Neural crest cell (in vitro differentiated cells): ENCODE measurements around the gene SGMS1. TPM values are rescaled to one million over a fixed set of nuclear protein-coding genes. Genes with fewer than 3 reads are reported as not detected.

Experiments used
- DNase-seq: peaks from one replicate; pipeline ENCODE4 v3.0.0; 2021; ENCODE audit warnings: low read depth, mixed read lengths, low spot score
- H3K27ac Mint-ChIP-seq: one replicate; pipeline ENCODE4 v1.8.0; 2021; ENCODE audit warnings: mild to moderate bottlenecking, mixed read lengths; ENCODE audit not compliant: unreplicated experiment
- H3K27me3 Mint-ChIP-seq: 2 replicates; pipeline ENCODE4 v1.8.0; 2021; ENCODE audit warnings: low read depth, mild to moderate bottlenecking, mixed read lengths
- H3K36me3 Mint-ChIP-seq: 2 replicates; pipeline ENCODE4 v1.8.0; 2021; ENCODE audit warnings: low read depth, mild to moderate bottlenecking, mixed read lengths
- H3K4me1 Mint-ChIP-seq: 2 replicates; pipeline ENCODE4 v1.8.0; 2021; ENCODE audit warnings: mixed read lengths
- H3K4me3 Mint-ChIP-seq: one replicate; pipeline ENCODE4 v1.8.0; 2021; ENCODE audit warnings: mild to moderate bottlenecking, mixed read lengths
- H3K9me3 Mint-ChIP-seq: 2 replicates; pipeline ENCODE4 v1.8.0; 2021; ENCODE audit warnings: mixed read lengths
- CTCF ChIP-seq: fragments of 200-600 bp; sonication (generic); conservative IDR thresholded peaks from 2 replicates; pipeline ENCODE4 v1.5.0; 2021; ENCODE audit warnings: antibody characterized with exemption, mild to moderate bottlenecking
- total RNA-seq: library from RNA; stranded (reverse); gene quantifications from 2 replicates; pipeline ENCODE4 v1.2.1, GENCODE V29; 2021

The SGMS1 gene
- total RNA-seq, 1 donor from 2014 or later: 14.4 TPM

DNA sequence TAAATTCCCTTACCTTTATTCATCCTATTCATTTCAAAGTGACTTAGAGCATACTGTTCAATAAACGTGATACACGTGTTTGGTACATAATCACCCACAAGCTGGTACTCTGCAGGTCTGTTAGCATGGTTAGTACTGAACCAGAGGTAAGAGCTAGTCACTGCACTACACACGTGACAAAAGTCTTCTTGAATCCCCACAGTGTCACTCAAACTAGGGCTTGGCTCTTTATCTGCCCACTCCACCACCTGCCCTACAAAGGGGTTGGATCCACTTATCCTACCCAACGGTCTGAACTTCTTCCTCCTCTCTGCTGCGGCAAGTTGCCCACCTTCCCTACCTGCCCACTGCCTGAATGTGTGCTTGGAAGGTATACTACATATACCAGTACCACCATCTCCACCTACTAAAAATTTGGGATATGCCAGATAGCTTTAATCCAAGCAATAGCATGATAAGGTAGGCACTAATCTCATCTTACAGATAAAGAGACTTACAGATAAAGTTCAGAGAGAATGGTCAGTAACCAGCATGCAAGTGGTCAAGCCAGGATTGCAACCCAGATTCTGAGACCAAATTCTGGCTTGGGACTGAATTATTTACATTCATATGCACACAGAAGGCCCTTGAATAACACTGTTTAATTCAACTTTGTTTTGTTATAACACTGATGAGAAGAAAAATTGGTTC lies 92.2 kb downstream of the SGMS1 start:
- peaks cover 7% of the 10 kb centered on the region for H3K4me1 Mint-ChIP-seq
- no peak for DNase-seq
- no peak overlapping the region for H3K4me3 Mint-ChIP-seq
- no peaks in the 10 kb centered on the region for H3K27me3 Mint-ChIP-seq
- no peak for TF ChIP-seq CTCF
- H3K36me3 Mint-ChIP-seq: no peaks in the 10 kb centered on the region
- no peaks in the 10 kb centered on the region for H3K9me3 Mint-ChIP-seq
- no peak overlapping the region for H3K27ac Mint-ChIP-seq

- Mint-ChIP-seq H3K27me3 (no peaks in the 10 kb centered on the region), H3K36me3 (peaks cover 4% of the 10 kb centered on the region), H3K4me3 (no peak overlapping the region), H3K9me3 (no peaks in the 10 kb centered on the region), H3K4me1 (peaks cover 7% of the 10 kb centered on the region), H3K27ac (no peak overlapping the region)
- no peak for DNase-seq
- no peak for TF ChIP-seq CTCF
Measured at GRCh38 chr10:50529660-50530059, 94.1 kb downstream of the SGMS1 start.

DNA sequence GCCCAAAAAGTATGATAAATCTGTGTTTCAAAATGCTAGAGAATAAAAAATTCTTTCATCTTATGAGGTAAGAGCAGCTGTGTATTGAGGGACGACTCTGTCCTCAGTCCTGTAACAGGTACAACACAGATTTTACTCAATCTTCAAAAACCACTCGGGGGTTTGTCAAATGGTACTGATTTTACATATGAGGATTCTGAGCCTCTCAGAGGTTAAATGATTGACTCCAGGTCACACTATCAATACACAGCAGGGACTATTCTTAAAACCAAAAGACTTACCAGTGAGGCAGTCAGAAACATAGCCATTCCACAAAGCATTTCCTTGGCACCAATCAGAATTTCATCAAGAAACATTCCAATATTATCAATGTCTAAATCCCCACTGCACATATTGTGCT lies 95.5 kb downstream of the SGMS1 start:
- no peak for DNase-seq
- TF ChIP-seq CTCF: no peak
- no peaks in the 10 kb centered on the region for H3K27me3 Mint-ChIP-seq
- H3K27ac Mint-ChIP-seq: peak overlapping the region; percentile 11
- peaks cover 6% of the 10 kb centered on the region for H3K4me1 Mint-ChIP-seq
- no peaks in the 10 kb centered on the region for H3K9me3 Mint-ChIP-seq
- peaks cover 4% of the 10 kb centered on the region for H3K36me3 Mint-ChIP-seq
- H3K4me3 Mint-ChIP-seq: no peak overlapping the region

- no peak for DNase-seq
- Mint-ChIP-seq H3K27me3 (no peaks in the 10 kb centered on the region), H3K36me3 (peaks cover 4% of the 10 kb centered on the region), H3K4me3 (no peak overlapping the region), H3K27ac (no peak overlapping the region), H3K4me1 (peaks cover 3% of the 10 kb centered on the region), H3K9me3 (no peaks in the 10 kb centered on the region)
- no peak for TF ChIP-seq CTCF
Measured at GRCh38 chr10:50527442-50528043, 96.2 kb downstream of the SGMS1 start.

GRCh38 chr10:50526185-50526584 lies 97.6 kb downstream of the SGMS1 start:
- Mint-ChIP-seq H3K27me3 (no peaks in the 10 kb centered on the region), H3K4me3 (no peak overlapping the region), H3K4me1 (peaks cover 3% of the 10 kb centered on the region), H3K9me3 (no peaks in the 10 kb centered on the region), H3K27ac (no peak overlapping the region), H3K36me3 (peaks cover 4% of the 10 kb centered on the region)
- no peak for DNase-seq
- no peak for TF ChIP-seq CTCF
